ENCODE measurements around the gene MUC4.

Gene MUC4

DNA sequence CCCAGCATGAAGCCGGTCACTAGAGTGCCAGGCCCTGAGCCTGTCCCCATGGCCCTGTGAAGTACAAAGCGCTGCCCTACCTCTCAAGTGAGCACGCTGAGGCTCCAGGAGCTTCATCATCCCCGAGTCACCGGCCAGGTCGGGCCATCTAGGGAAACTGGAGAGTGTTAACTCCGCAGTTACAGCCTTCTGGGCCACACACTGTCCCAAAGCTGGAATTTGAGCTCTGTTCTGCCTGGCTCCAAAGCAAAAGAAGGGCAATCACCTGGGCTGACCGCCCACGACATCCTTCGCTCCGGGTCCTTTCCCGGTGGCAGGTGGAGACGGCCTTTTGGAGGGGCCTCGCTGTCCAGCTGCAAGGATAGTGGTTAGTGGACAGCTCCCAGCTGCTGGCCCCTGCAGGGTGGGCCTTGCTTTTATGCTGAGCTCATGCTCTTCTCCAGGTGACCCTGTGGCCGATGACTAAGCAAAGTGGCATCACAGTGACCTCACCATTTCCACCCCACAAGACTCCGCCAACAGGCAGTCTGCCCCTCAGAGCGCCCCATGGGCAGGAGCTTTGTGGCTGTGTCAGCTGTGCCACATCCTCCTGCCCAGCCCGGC is 3.5 kb upstream of the MUC4 start (continued):
- TF ChIP-seq, protein P1, sequence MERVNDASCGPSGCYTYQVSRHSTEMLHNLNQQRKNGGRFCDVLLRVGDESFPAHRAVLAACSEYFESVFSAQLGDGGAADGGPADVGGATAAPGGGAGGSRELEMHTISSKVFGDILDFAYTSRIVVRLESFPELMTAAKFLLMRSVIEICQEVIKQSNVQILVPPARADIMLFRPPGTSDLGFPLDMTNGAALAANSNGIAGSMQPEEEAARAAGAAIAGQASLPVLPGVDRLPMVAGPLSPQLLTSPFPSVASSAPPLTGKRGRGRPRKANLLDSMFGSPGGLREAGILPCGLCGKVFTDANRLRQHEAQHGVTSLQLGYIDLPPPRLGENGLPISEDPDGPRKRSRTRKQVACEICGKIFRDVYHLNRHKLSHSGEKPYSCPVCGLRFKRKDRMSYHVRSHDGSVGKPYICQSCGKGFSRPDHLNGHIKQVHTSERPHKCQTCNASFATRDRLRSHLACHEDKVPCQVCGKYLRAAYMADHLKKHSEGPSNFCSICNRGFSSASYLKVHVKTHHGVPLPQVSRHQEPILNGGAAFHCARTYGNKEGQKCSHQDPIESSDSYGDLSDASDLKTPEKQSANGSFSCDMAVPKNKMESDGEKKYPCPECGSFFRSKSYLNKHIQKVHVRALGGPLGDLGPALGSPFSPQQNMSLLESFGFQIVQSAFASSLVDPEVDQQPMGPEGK (CRISPR knock-in tag; IDR thresholded peaks at IDR 0.05; ENCODE audit: borderline replicate concordance): no peak
- no peak for TF ChIP-seq ZNF70 (CRISPR knock-in tag; IDR thresholded peaks at IDR 0.05)
- no peak for TF ChIP-seq BACH2 (CRISPR knock-in tag; IDR thresholded peaks at IDR 0.05; ENCODE audit: borderline replicate concordance)
- TF ChIP-seq, protein P2, sequence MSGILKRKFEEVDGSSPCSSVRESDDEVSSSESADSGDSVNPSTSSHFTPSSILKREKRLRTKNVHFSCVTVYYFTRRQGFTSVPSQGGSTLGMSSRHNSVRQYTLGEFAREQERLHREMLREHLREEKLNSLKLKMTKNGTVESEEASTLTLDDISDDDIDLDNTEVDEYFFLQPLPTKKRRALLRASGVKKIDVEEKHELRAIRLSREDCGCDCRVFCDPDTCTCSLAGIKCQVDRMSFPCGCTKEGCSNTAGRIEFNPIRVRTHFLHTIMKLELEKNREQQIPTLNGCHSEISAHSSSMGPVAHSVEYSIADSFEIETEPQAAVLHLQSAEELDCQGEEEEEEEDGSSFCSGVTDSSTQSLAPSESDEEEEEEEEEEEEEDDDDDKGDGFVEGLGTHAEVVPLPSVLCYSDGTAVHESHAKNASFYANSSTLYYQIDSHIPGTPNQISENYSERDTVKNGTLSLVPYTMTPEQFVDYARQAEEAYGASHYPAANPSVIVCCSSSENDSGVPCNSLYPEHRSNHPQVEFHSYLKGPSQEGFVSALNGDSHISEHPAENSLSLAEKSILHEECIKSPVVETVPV (CRISPR knock-in tag; IDR thresholded peaks at IDR 0.05): no peak
- TF ChIP-seq ZFP30 (CRISPR knock-in tag; IDR thresholded peaks at IDR 0.05): no peak
- TF ChIP-seq RARB (CRISPR knock-in tag; IDR thresholded peaks at IDR 0.05): no peak

DNA sequence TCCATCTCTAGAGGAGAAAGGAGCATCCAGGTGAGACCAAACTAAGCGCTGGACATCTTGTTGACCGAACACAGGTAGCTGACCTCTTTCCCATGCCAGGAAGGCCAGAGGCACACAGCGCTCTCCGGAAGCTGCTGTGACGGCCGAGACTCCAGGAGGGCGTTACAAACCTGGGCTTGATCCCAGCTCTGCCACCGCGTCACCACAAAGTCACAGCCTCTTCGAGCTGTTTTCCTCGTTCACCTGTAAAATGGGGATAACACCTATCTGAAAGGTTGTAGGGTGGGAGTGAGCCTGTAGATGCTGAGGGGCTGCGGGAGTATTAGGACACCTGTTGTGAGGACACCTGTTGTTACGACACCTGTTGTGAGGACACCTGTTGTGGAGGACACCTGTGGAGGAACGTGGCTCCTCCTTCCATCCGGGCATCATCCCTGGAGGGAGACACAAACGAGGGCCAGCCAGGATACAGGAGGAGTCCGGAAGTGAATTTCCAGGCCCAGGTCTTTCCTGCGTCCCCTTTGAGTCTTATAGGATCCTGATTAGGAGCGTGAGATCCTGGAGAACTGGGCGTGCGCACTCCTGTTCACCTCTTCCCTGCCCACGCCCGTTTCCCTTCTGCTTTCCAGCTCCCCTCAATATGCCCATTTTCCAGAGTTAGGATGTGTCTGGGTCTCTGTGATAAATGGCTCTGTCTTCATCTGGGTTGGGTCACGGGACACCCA is 2.3 kb upstream of the MUC4 start:
- TF ChIP-seq, protein P1 (CRISPR knock-in tag; IDR thresholded peaks at IDR 0.05; ENCODE audit: borderline replicate concordance): no peak
- TF ChIP-seq, protein P2 (CRISPR knock-in tag; IDR thresholded peaks at IDR 0.05): no peak
- no peak for TF ChIP-seq OSR1 (CRISPR knock-in tag; IDR thresholded peaks at IDR 0.05)
- TF ChIP-seq ARNTL (CRISPR knock-in tag; IDR thresholded peaks at IDR 0.05; ENCODE audit: borderline replicate concordance, low read depth): no peak

DNA sequence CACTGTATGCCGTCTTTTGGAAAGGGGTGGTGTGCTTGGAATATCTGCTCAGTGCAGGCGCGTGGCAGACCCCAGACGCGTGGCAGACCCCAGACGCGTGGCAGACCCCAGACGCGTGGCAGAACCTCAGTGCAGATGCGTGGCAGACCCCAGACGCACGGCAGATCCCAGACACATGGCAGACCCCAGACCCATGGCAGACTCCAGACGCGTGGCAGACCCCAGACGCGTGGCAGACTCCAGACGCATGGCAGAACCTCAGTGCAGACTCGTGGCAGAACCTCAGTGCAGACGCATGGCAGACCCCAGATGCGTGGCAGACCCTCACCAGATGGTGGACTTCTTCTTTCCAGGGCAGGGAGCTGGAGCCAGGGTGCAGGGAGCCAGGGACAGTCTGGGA is 637 bp upstream of the MUC4 start:
- no peak for ATAC-seq
- TF ChIP-seq ZNF70 (CRISPR knock-in tag; IDR thresholded peaks at IDR 0.05) (no peak), ZNF8 (CRISPR knock-in tag; IDR thresholded peaks at IDR 0.05) (no peak), ZFP3 (CRISPR knock-in tag; IDR thresholded peaks at IDR 0.05) (no peak), CSDC2 (CRISPR knock-in tag; IDR thresholded peaks at IDR 0.05) (no peak), PPARA (CRISPR knock-in tag; IDR thresholded peaks at IDR 0.05; ENCODE audit: borderline replicate concordance) (no peak), TOX (CRISPR knock-in tag; IDR thresholded peaks at IDR 0.05; ENCODE audit: borderline replicate concordance) (no peak), ZC3H10 (CRISPR knock-in tag; IDR thresholded peaks at IDR 0.05) (no peak), BACH2 (CRISPR knock-in tag; IDR thresholded peaks at IDR 0.05; ENCODE audit: borderline replicate concordance) (no peak), SNAI2 (CRISPR knock-in tag; IDR thresholded peaks at IDR 0.05) (no peak), RARB (CRISPR knock-in tag; IDR thresholded peaks at IDR 0.05) (no peak), ISL1 (CRISPR knock-in tag; IDR thresholded peaks at IDR 0.05) (no peak), ESRRG (CRISPR knock-in tag; IDR thresholded peaks at IDR 0.05) (no peak), ZNF565 (CRISPR knock-in tag; conservative IDR thresholded peaks at IDR 0.05; ENCODE audit: low read depth) (no peak), OSR1 (CRISPR knock-in tag; IDR thresholded peaks at IDR 0.05) (no peak)
- TF ChIP-seq, protein P3, sequence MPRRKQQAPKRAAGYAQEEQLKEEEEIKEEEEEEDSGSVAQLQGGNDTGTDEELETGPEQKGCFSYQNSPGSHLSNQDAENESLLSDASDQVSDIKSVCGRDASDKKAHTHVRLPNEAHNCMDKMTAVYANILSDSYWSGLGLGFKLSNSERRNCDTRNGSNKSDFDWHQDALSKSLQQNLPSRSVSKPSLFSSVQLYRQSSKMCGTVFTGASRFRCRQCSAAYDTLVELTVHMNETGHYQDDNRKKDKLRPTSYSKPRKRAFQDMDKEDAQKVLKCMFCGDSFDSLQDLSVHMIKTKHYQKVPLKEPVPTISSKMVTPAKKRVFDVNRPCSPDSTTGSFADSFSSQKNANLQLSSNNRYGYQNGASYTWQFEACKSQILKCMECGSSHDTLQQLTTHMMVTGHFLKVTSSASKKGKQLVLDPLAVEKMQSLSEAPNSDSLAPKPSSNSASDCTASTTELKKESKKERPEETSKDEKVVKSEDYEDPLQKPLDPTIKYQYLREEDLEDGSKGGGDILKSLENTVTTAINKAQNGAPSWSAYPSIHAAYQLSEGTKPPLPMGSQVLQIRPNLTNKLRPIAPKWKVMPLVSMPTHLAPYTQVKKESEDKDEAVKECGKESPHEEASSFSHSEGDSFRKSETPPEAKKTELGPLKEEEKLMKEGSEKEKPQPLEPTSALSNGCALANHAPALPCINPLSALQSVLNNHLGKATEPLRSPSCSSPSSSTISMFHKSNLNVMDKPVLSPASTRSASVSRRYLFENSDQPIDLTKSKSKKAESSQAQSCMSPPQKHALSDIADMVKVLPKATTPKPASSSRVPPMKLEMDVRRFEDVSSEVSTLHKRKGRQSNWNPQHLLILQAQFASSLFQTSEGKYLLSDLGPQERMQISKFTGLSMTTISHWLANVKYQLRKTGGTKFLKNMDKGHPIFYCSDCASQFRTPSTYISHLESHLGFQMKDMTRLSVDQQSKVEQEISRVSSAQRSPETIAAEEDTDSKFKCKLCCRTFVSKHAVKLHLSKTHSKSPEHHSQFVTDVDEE (CRISPR knock-in tag; IDR thresholded peaks at IDR 0.05): no peak
- TF ChIP-seq, protein P2 (CRISPR knock-in tag; IDR thresholded peaks at IDR 0.05): no peak
- TF ChIP-seq, protein P4, sequence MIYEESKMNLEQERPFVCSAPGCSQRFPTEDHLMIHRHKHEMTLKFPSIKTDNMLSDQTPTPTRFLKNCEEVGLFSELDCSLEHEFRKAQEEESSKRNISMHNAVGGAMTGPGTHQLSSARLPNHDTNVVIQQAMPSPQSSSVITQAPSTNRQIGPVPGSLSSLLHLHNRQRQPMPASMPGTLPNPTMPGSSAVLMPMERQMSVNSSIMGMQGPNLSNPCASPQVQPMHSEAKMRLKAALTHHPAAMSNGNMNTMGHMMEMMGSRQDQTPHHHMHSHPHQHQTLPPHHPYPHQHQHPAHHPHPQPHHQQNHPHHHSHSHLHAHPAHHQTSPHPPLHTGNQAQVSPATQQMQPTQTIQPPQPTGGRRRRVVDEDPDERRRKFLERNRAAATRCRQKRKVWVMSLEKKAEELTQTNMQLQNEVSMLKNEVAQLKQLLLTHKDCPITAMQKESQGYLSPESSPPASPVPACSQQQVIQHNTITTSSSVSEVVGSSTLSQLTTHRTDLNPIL (CRISPR knock-in tag; IDR thresholded peaks at IDR 0.05; ENCODE audit: low read depth): no peak
- TF ChIP-seq, protein P5, sequence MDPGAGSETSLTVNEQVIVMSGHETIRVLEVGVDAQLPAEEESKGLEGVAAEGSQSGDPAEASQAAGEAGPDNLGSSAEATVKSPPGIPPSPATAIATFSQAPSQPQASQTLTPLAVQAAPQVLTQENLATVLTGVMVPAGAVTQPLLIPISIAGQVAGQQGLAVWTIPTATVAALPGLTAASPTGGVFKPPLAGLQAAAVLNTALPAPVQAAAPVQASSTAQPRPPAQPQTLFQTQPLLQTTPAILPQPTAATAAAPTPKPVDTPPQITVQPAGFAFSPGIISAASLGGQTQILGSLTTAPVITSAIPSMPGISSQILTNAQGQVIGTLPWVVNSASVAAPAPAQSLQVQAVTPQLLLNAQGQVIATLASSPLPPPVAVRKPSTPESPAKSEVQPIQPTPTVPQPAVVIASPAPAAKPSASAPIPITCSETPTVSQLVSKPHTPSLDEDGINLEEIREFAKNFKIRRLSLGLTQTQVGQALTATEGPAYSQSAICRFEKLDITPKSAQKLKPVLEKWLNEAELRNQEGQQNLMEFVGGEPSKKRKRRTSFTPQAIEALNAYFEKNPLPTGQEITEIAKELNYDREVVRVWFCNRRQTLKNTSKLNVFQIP (CRISPR knock-in tag; IDR thresholded peaks at IDR 0.05; ENCODE audit: borderline replicate concordance, low read depth): no peak

More for the DNA sequence above, 2.3 kb upstream of the MUC4 start:
- ATAC-seq: no peak
